ENCODE results near the gene CD3G.
A peak's percentile ranks its signal among the peaks of the same experiment; 100 is the strongest.
"Not testable (repeated sequence)": the region's sequence is repeated elsewhere in the genome, so short reads cannot be mapped to it uniquely, and the experiment has no call there.

CD3G gene

GRCh38 chr11:118375978-118376377 is 31.8 kb downstream of the CD3G start:
- DNase-seq, result no peak

- DNase-seq, result no peak
Measured at GRCh38 chr11:118379497-118379896, 35.4 kb downstream of the CD3G start.

GRCh38 chr11:118380571-118380970 is 36.4 kb downstream of the CD3G start:
- DNase-seq, result no peak

- no peak for DNase-seq
Measured at GRCh38 chr11:118382954-118383353, 38.8 kb downstream of the CD3G start.

- no peak for DNase-seq
Measured at GRCh38 chr11:118383657-118384056, 39.5 kb downstream of the CD3G start.

- DNase-seq, result no peak
Measured at GRCh38 chr11:118396097-118396501, 52.0 kb downstream of the CD3G start.

- DNase-seq, result no peak
Measured at GRCh38 chr11:118397448-118397847, 53.3 kb downstream of the CD3G start.

- no peak for DNase-seq
Measured at GRCh38 chr11:118398791-118399559, 54.8 kb downstream of the CD3G start.

GRCh38 chr11:118401151-118401879 is 57.2 kb downstream of the CD3G start, which contains the start of gene ATP5MG:
ATP5MG (plus strand) TSS chr11:118401606; CDS start chr11:118401666, 60 bp downstream.
- DNase-seq, result peak in 57 of 58 donors; percentile 38 to 95 (median 86)

- DNase-seq, result peak in 1 of 58 donors; percentile 47
Measured at GRCh38 chr11:118401880-118402590, 57.9 kb downstream of the CD3G start.

GRCh38 chr11:118402594-118402993 is 58.5 kb downstream of the CD3G start:
- DNase-seq, result not testable (repeated sequence)
